Activated CD4-positive, CD25-positive, alpha-beta regulatory T cell (primary cell): ENCODE measurements around the gene MGME1.

Experiments
- DNase-seq, 4 experiments: peaks; one replicate each; lab custom pipeline; 2025; lab: John Stamatoyannopoulos, UW

Gene MGME1

GRCh38 chr20:17992847-17993513 lies 24.2 kb downstream of the MGME1 start:
- no peak for DNase-seq

- DNase-seq, result no peak
Measured at GRCh38 chr20:17993546-17993945, 24.7 kb downstream of the MGME1 start.

- DNase-seq, result no peak
Measured at GRCh38 chr20:17995967-17996819, 27.4 kb downstream of the MGME1 start.

GRCh38 chr20:17998446-17998845 lies 29.6 kb downstream of the MGME1 start:
- DNase-seq, result no peak

GRCh38 chr20:17999566-17999965 lies 30.7 kb downstream of the MGME1 start:
- no peak for DNase-seq

- no peak for DNase-seq
Measured at GRCh38 chr20:18001131-18001921, 32.5 kb downstream of the MGME1 start.

- DNase-seq, result no peak
Measured at GRCh38 chr20:18003897-18004296, 35.1 kb downstream of the MGME1 start.

GRCh38 chr20:18004384-18005031 lies 35.7 kb downstream of the MGME1 start:
- DNase-seq, result no peak

- no peak for DNase-seq
Measured at GRCh38 chr20:18005170-18005989, 36.6 kb downstream of the MGME1 start.

- no peak for DNase-seq
Measured at GRCh38 chr20:18005990-18006364, 37.2 kb downstream of the MGME1 start.

GRCh38 chr20:18006684-18007083 lies 37.9 kb downstream of the MGME1 start:
- no peak for DNase-seq

GRCh38 chr20:18007534-18008292 lies 38.9 kb downstream of the MGME1 start:
- no peak for DNase-seq

- DNase-seq, result no peak
Measured at GRCh38 chr20:18009116-18009515, 40.3 kb downstream of the MGME1 start.

GRCh38 chr20:18011482-18011881 lies 42.7 kb downstream of the MGME1 start:
- DNase-seq, result no peak

- no peak for DNase-seq
Measured at GRCh38 chr20:18011951-18012645, 43.3 kb downstream of the MGME1 start.

- no peak for DNase-seq
Measured at GRCh38 chr20:18012901-18013300, 44.1 kb downstream of the MGME1 start.

- DNase-seq, result no peak
Measured at GRCh38 chr20:18014411-18014810, 45.6 kb downstream of the MGME1 start.

- DNase-seq, result no peak
Measured at GRCh38 chr20:18016772-18017171, 48.0 kb downstream of the MGME1 start.

GRCh38 chr20:18018100-18018499 lies 49.3 kb downstream of the MGME1 start:
- DNase-seq, result no peak

GRCh38 chr20:18019068-18019467 lies 50.2 kb downstream of the MGME1 start:
- no peak for DNase-seq
